HG03135 (cell line): ENCODE results near the gene CCDC152.
"Not testable (repeated sequence)": the region's sequence is repeated elsewhere in the genome, so short reads cannot be mapped to it uniquely, and the experiment has no call there.

Experiments used
- ATAC-seq: cut with Tn5 transposase; IDR thresholded peaks from one replicate; pipeline ENCODE4 v1.9.1; 2021; ENCODE audit warnings: mild to moderate bottlenecking, moderate library complexity; ENCODE audit not compliant: unreplicated experiment

The CCDC152 gene, protein sequence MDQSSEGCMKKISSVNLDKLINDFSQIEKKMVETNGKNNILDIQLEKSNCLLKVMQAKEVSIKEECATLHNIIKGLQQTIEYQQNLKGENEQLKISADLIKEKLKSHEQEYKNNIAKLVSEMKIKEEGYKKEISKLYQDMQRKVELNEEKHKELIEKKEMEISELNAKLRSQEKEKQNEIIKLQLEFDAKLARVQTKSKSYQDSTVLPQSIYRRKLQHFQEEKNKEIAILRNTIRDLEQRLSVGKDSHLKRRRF

GRCh38 chr5:42756606-42757601 is at the start of gene CCDC152:
CCDC152 (plus strand) TSS chr5:42756818; CDS start chr5:42759122, 2,304 bp downstream.
- ATAC-seq = peak; percentile 94

DNA sequence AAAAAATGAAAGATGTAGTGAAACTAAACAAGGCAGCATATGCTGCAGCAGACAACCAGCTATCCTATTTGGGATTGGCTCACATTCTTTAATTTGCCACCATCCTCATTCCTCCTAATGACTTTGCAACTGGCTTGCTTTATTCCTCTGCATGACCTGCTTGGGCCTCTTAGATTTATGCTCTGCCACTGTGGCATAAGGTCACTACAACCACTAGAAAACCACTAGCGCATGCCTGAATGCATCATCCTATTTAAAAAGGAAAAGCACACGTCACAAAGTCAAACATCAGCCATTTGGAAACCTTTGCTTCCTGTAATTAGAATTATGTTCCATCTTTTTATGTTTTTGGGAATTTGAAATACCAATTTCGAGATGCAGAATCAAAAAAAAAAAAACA is 40.8 kb upstream of the CCDC152 start:
- ATAC-seq = no peak

- peak; percentile 95 for ATAC-seq
These were observed 38.0 kb upstream of the CCDC152 start for GRCh38 chr5:42718591-42718990.

GRCh38 chr5:42719034-42719433 is 37.6 kb upstream of the CCDC152 start:
- peak; percentile 18 for ATAC-seq

GRCh38 chr5:42720251-42720650 is 36.4 kb upstream of the CCDC152 start:
- ATAC-seq = no peak

DNA sequence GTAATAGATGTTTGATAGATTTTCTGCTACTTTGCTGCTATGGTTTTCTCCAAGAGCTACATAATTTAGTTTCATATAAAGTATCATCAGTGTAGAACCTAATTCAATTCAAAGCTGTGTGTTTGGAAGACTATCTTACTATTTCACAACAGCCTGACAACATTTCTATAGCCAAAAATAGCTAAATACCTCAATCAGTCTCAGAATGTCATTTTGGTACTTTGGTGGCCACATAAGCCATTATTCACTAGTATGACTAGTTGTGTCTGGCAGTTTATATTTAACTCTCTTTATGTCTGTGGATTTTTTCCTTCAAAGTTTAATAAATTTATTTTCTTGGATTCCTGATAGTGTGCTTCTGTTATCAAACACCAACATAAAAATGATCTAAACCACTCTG is 35.1 kb upstream of the CCDC152 start:
- ATAC-seq = no peak

DNA sequence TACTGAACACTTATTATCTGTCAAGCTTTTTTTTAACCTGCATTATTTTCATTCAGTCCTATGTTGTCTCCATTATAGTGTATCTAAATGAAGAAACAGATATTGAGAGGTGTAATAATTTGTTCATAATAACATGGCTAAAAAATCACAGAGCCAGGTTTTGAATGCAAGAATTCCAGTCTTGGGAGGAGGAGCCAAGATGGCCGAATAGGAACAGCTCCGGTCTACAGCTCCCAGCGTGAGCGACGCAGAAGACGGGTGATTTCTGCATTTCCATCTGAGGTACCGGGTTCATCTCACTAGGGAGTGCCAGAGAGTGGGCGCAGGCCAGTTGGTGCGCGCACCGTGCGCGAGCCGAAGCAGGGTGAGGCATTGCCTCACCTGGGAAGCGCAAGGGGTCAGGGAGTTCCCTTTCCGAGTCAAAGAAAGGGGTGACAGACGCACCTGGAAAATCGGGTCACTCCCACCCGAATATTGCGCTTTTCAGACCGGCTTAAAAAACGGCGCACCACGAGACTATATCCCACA is 22.0 kb upstream of the CCDC152 start:
- not testable (repeated sequence) for ATAC-seq

GRCh38 chr5:42740920-42741319 is 15.7 kb upstream of the CCDC152 start:
- ATAC-seq = no peak

DNA sequence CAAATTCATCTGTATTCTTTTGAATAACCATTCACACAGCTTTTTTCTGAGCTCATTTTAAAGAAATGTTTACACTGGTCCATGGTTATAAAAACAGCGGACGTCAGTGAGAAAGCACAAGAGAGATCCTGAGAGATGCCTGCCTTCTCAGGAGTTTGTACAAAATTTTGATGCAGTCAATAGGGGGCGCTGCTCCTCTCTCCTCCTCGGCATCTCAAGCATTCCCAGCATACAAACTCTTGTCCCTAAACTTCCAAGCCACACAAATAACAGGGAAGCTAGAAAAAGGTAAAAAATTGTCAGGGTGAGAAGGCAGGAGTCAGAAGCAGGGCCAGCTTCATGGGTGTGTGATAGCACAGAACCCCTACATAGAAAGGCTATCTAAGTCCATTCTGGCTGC is 11.2 kb upstream of the CCDC152 start:
- ATAC-seq = no peak

DNA sequence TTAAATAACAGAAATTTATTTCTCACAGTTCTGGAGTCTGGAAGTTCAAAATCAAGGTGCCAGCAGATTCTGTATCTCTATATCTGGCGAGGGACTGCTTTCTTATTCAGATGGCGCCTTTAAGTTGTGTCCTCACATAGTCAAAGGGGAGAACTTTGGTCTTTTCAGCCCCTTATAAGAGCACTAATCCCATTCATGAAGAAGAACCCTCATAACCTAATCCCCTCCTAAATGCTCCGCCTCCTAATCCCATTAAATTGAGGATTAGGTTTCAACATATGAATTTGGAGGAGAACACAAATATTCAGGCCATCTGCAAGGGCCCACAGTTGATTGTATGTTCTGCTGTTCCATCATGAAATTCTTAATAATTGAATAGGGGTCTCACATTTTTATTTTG is 10.8 kb upstream of the CCDC152 start:
- ATAC-seq = no peak

DNA sequence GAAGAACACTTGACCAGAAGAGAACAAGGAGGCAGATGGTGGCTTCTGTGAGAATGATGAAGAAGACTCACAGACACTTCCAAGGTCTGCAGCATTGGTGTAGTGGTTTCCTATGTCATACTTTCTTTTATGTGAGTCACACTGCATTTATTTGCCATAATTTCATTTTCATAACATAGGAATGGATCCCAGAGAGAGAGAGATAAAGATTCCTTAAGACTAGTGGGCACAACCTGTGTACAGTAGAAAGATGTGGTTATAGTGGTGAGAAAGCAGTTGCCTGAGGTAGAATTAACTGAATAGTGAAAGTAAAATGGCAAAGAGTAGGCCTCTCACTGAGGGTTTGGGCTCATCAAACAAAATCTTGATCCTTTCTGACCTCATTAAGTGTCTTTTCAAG is 7.6 kb upstream of the CCDC152 start:
- ATAC-seq = no peak

- no peak for ATAC-seq
These were observed 6.1 kb upstream of the CCDC152 start for GRCh38 chr5:42750507-42750906.

- ATAC-seq = no peak
These were observed 5.6 kb upstream of the CCDC152 start for GRCh38 chr5:42751044-42751443.

- ATAC-seq = no peak
These were observed 3.5 kb upstream of the CCDC152 start for GRCh38 chr5:42753099-42753498.

GRCh38 chr5:42759456-42759855 is 2.8 kb downstream of the CCDC152 start:
- no peak for ATAC-seq

DNA sequence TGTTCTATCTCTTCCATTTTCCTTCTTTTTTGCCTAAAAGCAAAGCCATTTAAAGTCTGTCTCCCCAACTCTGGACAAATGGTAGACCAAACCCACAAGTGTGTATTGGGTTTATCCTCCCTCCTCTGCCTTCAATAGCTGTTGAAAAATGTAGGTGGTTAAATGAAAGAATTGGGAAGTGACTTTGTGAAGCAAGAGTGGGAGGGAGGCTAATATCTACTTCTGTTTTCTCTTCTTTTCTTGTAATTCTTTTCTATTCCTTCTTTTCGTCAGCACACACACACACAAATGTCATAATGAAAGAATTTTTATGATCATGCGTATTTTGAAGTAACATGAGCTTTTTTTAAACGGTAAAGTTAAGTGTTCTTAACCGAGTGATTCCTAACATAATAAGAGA is 3.8 kb downstream of the CCDC152 start:
- no peak for ATAC-seq

DNA sequence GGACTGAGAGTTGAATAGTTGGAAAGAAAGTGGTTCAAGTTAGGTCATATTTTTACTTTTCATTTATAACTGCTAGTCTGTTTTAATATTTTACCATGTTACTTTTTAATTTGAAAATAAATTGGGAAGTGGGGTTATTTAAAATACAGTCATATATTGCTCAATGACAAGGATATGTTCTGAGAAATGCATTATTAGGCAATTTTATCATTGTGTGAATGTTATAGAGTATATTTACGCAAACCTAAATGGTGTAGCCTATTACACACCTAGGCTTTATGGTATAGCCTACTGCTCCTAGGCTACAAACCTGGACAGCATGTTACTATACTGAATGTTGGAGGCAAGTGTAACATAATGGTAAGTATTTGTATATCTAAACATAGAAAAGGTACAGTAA is 5.2 kb downstream of the CCDC152 start:
- ATAC-seq = no peak

DNA sequence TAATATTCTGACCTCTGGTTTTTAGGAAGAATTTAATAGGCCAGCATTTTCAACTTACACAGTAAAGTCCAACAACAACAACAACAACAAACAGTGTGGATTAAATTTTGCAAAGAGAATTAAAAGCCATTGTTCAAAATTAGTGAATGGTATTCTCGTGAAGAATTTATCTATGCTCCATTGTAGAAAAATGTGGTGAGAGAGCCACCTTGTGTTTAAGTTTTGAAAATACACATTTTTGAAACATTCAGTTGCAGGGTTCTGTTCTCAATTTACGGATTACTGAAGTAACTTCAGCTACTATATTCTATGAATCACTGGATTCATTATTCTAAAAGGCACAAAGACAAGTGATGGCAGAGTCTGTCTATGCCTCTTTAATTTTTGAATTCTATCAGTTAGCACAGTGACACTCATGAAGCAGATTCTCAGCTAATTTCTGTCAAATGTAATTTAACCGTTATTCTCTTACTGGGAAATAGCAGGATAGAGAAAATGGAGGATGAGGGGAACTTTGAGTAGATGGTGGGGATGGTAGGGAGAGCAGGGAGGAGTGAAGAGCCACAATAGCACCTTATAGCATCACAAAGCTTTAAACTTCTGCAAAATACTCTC is 11.0 kb downstream of the CCDC152 start:
- no peak for ATAC-seq

- ATAC-seq = no peak
These were observed 11.5 kb downstream of the CCDC152 start for GRCh38 chr5:42768106-42768504.

DNA sequence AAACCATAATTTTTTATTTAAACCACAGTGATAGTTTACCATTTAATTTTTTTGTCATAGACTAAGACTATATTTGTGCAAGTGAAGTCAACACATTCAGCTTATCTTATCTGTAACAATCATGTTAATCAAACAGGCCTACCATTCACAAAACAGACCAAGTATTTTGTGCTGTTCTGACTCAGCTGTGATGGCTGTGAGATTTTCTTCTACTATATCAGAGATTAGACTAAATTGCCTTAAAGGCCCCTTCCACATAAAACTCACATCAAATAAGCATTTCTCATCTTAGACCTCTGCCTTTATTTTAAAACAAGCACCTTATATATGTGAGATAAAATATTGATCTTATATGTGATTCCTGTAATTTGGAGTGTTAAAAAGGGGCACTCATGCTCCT is 13.4 kb downstream of the CCDC152 start:
- ATAC-seq = no peak

DNA sequence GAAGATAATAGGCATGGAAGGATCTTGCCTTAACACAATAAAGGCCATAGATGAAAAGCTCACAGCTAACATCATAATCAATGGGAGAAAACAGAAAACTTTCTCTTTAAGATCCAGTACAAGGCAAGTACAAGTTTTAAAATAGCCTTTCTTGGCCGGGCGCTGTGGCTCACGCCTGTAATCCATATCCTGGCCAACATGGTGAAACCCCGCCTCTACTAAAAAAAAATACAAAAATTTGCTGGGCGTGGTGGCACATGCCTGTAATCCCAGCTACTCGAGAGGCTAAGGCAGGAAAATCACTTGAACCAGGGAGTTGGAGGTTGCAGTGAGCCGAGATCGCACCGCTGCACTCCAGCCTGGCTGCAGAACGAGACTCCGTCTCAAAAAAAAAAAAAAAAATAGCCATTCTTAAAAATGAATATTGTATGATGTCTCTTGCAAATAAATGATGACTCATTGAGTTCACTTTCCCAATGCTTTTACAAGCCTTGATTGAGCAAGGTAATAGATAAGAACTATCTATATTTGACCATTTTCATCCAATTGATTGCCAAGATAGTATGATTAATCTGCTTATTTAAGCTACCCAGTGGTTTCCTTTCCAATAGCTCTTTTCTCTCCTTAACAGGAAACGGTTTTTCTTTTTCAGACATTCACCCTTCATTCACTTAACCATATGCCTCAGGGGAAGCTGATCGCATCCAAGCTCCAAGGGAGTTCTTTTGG is 15.8 kb downstream of the CCDC152 start:
- no peak for ATAC-seq
